ENCODE results near the gene DMAC2.

Gene DMAC2

GRCh38 chr19:41426952-41427646 lies 12.6 kb downstream of the DMAC2 start, which contains the start of gene B3GNT8:
B3GNT8 (minus strand) TSS chr19:41427374; CDS start chr19:41426778, 596 bp downstream.
- in situ Hi-C loops (cut with MboI; ENCODE audit: low sequenced_read_pairs, unreplicated experiment) = no loop called here
- DNase-seq (ENCODE audit: low spot score) = peak; percentile 86
- TF ChIP-seq CTCF (IDR thresholded peaks at IDR 0.05; ENCODE audit: borderline replicate concordance, control extremely low read depth, extremely low read depth, insufficient read depth, missing control alignments) = no peak

- in situ Hi-C loops (cut with MboI; ENCODE audit: low sequenced_read_pairs, unreplicated experiment) = no loop called here
- TF ChIP-seq CTCF (IDR thresholded peaks at IDR 0.05; ENCODE audit: borderline replicate concordance, control extremely low read depth, extremely low read depth, insufficient read depth, missing control alignments) = no peak
- DNase-seq (ENCODE audit: low spot score) = no peak
Observed at GRCh38 chr19:41426116-41426841, 13.4 kb downstream of the DMAC2 start.

GRCh38 chr19:41425174-41426115 lies 14.3 kb downstream of the DMAC2 start:
- no peak for TF ChIP-seq CTCF (IDR thresholded peaks at IDR 0.05; ENCODE audit: borderline replicate concordance, control extremely low read depth, extremely low read depth, insufficient read depth, missing control alignments)
- in situ Hi-C loops (cut with MboI; ENCODE audit: low sequenced_read_pairs, unreplicated experiment) = no loop called here
- no peak for DNase-seq (ENCODE audit: low spot score)

GRCh38 chr19:41424335-41425173 lies 15.2 kb downstream of the DMAC2 start:
- in situ Hi-C loops (cut with MboI; ENCODE audit: low sequenced_read_pairs, unreplicated experiment) = no loop called here
- DNase-seq (ENCODE audit: low spot score) = no peak
- no peak for TF ChIP-seq CTCF (IDR thresholded peaks at IDR 0.05; ENCODE audit: borderline replicate concordance, control extremely low read depth, extremely low read depth, insufficient read depth, missing control alignments)

- no peak for TF ChIP-seq CTCF (IDR thresholded peaks at IDR 0.05; ENCODE audit: borderline replicate concordance, control extremely low read depth, extremely low read depth, insufficient read depth, missing control alignments)
- DNase-seq (ENCODE audit: low spot score) = no peak
- in situ Hi-C loops (cut with MboI; ENCODE audit: low sequenced_read_pairs, unreplicated experiment) = no loop called here
Observed at GRCh38 chr19:41422955-41423354, 16.8 kb downstream of the DMAC2 start.

All from GM13976 (cell line).